CD14-positive monocyte (primary cell): ENCODE measurements around the gene CD14. TPM values are rescaled to one million over a fixed set of nuclear protein-coding genes. Genes with fewer than 3 reads are reported as not detected.

Experiments used
- DNase-seq, 3 donors: peaks; one replicate each; pipeline ENCODE4 v3.0.0-alpha.2; 2011 to 2022
- H2AFZ ChIP-seq: 2 replicates; pipeline ENCODE4 v1.6.0; 2012; ENCODE audit warnings: mild to moderate bottlenecking, low read depth, low read length, inconsistent platforms; ENCODE audit not compliant: insufficient read depth, poor library complexity, severe bottlenecking
- H3K27ac ChIP-seq, 2 donors: 1 replicate in 1 of 2; 2 replicates in 1 of 2; pipeline ENCODE4 v1.5.1; 2012 to 2013; ENCODE audit warnings: low read length in 2 of 2, control low read depth in 1 of 2, inconsistent platforms in 1 of 2, low read depth in 1 of 2, mild to moderate bottlenecking in 1 of 2
- H3K27me3 ChIP-seq, 2 donors: one replicate each; pipeline versions ENCODE4 v1.6.0 to v1.6.1; 2011 to 2013; ENCODE audit warnings: low read length in 2 of 2; ENCODE audit not compliant: control insufficient read depth in 2 of 2, insufficient read depth in 2 of 2
- H3K36me3 ChIP-seq, 2 donors: replicated peaks in 1 of 2; 1 replicate in 1 of 2; 2 replicates in 1 of 2; pipeline versions ENCODE4 v1.5.1 to v1.6.1; 2012 to 2013; ENCODE audit warnings: low read length in 2 of 2, control low read depth in 1 of 2, inconsistent platforms in 1 of 2, mild to moderate bottlenecking in 1 of 2; ENCODE audit not compliant: insufficient read depth in 2 of 2, control insufficient read depth in 1 of 2
- H3K4me1 ChIP-seq, 2 donors: 1 replicate in 1 of 2; 2 replicates in 1 of 2; pipeline versions ENCODE4 v1.5.1 to v1.6.1; 2012 to 2013; ENCODE audit warnings: low read length in 2 of 2, control low read depth in 1 of 2, inconsistent platforms in 1 of 2, mild to moderate bottlenecking in 1 of 2, moderate library complexity in 1 of 2; ENCODE audit not compliant: insufficient read depth in 2 of 2, control insufficient read depth in 1 of 2
- H3K4me2 ChIP-seq: replicated peaks from 2 replicates; pipeline ENCODE3; 2012; ENCODE audit warnings: low read length, moderate library complexity, mild to moderate bottlenecking; ENCODE audit not compliant: poor library complexity, severe bottlenecking; ENCODE audit errors: extremely low read depth
- H3K4me3 ChIP-seq, 3 experiments: fragments of 200-600 bp in 1 of 3; sonication (generic) in 1 of 3; replicated peaks in 1 of 3; 1 replicate in 2 of 3; 2 replicates in 1 of 3; pipeline ENCODE4 v1.5.1; 2011 to 2013; ENCODE audit warnings: low read length in 3 of 3, mild to moderate bottlenecking in 3 of 3, control low read depth in 2 of 3, low read depth in 2 of 3, inconsistent platforms in 1 of 3, moderate library complexity in 1 of 3
- H3K79me2 ChIP-seq: 2 replicates; pipeline ENCODE4 v1.6.0; 2012; ENCODE audit warnings: mild to moderate bottlenecking, control low read depth, inconsistent platforms, low read length, moderate library complexity; ENCODE audit not compliant: insufficient read depth
- H3K9ac ChIP-seq: 2 replicates; pipeline ENCODE4 v1.6.0; 2017; ENCODE audit warnings: low read length, mild to moderate bottlenecking; ENCODE audit not compliant: insufficient read depth, poor library complexity, severe bottlenecking
- H3K9me3 ChIP-seq, 2 donors: replicated peaks in 1 of 2; 1 replicate in 1 of 2; 2 replicates in 1 of 2; pipeline versions ENCODE4 v1.5.1 to v1.6.1; 2012 to 2013; ENCODE audit warnings: low read length in 2 of 2, control low read depth in 1 of 2; ENCODE audit not compliant: control insufficient read depth in 1 of 2, insufficient read depth in 1 of 2
- H4K20me1 ChIP-seq: 2 replicates; pipeline ENCODE4 v1.6.0; 2012; ENCODE audit warnings: mild to moderate bottlenecking, low read length, control low read depth, moderate library complexity; ENCODE audit not compliant: insufficient read depth
- H3K27ac Mint-ChIP-seq, 7 donors: one replicate each; pipeline ENCODE4 v1.8.0; 2020; ENCODE audit warnings: mild to moderate bottlenecking in 7 of 7, mixed read lengths in 7 of 7, moderate library complexity in 6 of 7, inconsistent platforms in 2 of 7
- H3K27me3 Mint-ChIP-seq, 3 donors: one replicate each; pipeline ENCODE4 v1.8.0; 2021 to 2022; ENCODE audit warnings: low read depth in 3 of 3, mild to moderate bottlenecking in 3 of 3, mixed read lengths in 3 of 3, moderate library complexity in 3 of 3, inconsistent platforms in 1 of 3
- H3K36me3 Mint-ChIP-seq, 2 donors: one replicate each; pipeline ENCODE4 v1.8.0; 2020; ENCODE audit warnings: mixed read lengths in 2 of 2, inconsistent platforms in 1 of 2, mild to moderate bottlenecking in 1 of 2
- H3K4me1 Mint-ChIP-seq: one replicate; pipeline ENCODE4 v1.8.0; 2020; ENCODE audit warnings: mild to moderate bottlenecking, mixed read lengths
- H3K4me3 Mint-ChIP-seq, 2 donors: one replicate each; pipeline ENCODE4 v1.8.0; 2020; ENCODE audit warnings: mild to moderate bottlenecking in 2 of 2, mixed read lengths in 2 of 2, moderate library complexity in 1 of 2
- H3K9me3 Mint-ChIP-seq, 7 donors: one replicate each; pipeline ENCODE4 v1.8.0; 2020 to 2022; ENCODE audit warnings: mixed read lengths in 7 of 7, mild to moderate bottlenecking in 6 of 7, moderate library complexity in 6 of 7, inconsistent platforms in 2 of 7
- WGBS: methylation state at CpG from one replicate; pipeline ENCODE4 v1.1.5; 2013; ENCODE audit warnings: missing lambda C conversion rate; ENCODE audit not compliant: insufficient coverage; 5-methylcytosine and 5-hydroxymethylcytosine counted together
- intact Hi-C, 2 donors: fragments of 100-400 bp; cut with micrococcal nuclease; formaldehyde crosslinking; loops; one replicate each; pipeline versions ENCODE4 v1.15.0 to v1.15.1; 2023
- polyA plus RNA-seq, 3 donors: library from polyadenylated mRNA; depleted of rRNA in 1 of 3; unstranded in 2 of 3; stranded (reverse) in 1 of 3; fragments of 300-500 nt in 2 of 3; fragments of >200 nt in 1 of 3; fragmentation: Illumina TruSeq in 2 of 3; gene quantifications; 1 replicate in 2 of 3; 2 replicates in 1 of 3; pipeline ENCODE4 v1.2.3, GENCODE V29; 2012 to 2021
- TF ChIP-seq, protein P1 (sequence below): fragments of 200-600 bp; IDR thresholded peaks from one replicate; pipeline ENCODE4 v1.8.0; 2022; ENCODE audit warnings: antibody characterized with exemption, mild to moderate bottlenecking

CD14 gene
- polyA plus RNA-seq, 3 donors, result 1,687 to 3,095 (median 2,434) TPM

DNA sequence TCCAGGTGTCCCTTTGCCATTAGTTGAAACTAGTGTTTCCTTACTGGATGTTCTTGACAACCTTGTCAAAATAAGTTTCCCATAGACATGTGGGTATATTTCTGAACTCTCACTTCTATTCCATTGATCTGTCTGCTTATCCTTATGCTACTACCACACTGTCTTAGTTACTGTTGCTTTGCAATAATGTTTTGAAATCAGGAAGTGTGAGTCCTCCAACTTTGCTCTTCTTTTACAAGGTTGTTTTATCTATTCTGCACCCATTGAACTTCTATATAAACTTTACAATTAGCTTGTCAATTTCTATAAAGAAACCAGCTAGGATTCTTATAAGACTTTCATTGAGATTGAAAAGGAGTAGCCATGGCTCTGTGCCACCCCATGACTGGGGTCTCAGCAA is 24.3 kb downstream of the CD14 start:
- peak overlapping the region; percentile 90 to 100 (median 98) for H3K27ac Mint-ChIP-seq
- Histone ChIP-seq H3K27me3 (no peaks in the 10 kb centered on the region), H3K27ac (peak overlapping the region; percentile 94 to 96), H3K9me3 (no peaks in the 10 kb centered on the region), H2AFZ (no peak overlapping the region), H3K4me2 (peak overlapping the region; percentile 73), H3K4me1 (peaks cover 86 to 98% of the 10 kb centered on the region in 2 donors), H4K20me1 (no peaks in the 10 kb centered on the region), H3K4me3 (peak overlapping the region; percentile 8 to 65 (median 12)), H3K36me3 (no peaks in the 10 kb centered on the region), H3K79me2 (peaks cover 30% of the 10 kb centered on the region), H3K9ac (peak overlapping the region; percentile 61)
- H3K36me3 Mint-ChIP-seq, result peaks cover 0 to 5% of the 10 kb centered on the region in 2 donors
- no peaks in the 10 kb centered on the region for H3K27me3 Mint-ChIP-seq
- peak overlapping the region in 1 of 2 donors; percentile 51 for H3K4me3 Mint-ChIP-seq
- peaks cover 0 to 2% (median 0%) of the 10 kb centered on the region in 7 donors for H3K9me3 Mint-ChIP-seq
- TF ChIP-seq, protein P1, sequence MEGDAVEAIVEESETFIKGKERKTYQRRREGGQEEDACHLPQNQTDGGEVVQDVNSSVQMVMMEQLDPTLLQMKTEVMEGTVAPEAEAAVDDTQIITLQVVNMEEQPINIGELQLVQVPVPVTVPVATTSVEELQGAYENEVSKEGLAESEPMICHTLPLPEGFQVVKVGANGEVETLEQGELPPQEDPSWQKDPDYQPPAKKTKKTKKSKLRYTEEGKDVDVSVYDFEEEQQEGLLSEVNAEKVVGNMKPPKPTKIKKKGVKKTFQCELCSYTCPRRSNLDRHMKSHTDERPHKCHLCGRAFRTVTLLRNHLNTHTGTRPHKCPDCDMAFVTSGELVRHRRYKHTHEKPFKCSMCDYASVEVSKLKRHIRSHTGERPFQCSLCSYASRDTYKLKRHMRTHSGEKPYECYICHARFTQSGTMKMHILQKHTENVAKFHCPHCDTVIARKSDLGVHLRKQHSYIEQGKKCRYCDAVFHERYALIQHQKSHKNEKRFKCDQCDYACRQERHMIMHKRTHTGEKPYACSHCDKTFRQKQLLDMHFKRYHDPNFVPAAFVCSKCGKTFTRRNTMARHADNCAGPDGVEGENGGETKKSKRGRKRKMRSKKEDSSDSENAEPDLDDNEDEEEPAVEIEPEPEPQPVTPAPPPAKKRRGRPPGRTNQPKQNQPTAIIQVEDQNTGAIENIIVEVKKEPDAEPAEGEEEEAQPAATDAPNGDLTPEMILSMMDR, result no peak
- intact Hi-C loops, result loop anchor here in 1 of 2 donors (2.0 kb wide), 1 partner anchor 14 kb away; no protein-coding TSS in a partner anchor
- DNase-seq, result peak in 2 of 3 donors; percentile 60 to 78
- peaks cover 86% of the 10 kb centered on the region for H3K4me1 Mint-ChIP-seq

DNA sequence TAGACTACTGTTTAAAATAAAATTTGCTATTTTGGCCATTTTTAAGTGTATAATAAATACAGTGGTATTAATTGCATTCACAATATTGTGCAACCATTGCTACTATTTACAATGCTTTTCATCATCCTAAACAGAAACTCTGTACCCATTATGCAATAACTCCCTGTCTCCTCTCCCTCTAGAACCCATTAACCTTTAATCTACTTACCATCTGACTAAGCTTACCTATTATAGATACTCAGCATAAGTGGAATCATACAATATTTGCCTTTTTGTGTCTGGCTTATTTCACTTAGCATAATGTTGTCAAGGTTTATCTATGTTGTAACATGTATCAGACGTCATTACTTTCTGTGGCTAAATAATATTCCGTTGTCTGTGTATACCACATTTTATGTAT is 25.9 kb downstream of the CD14 start:
- H3K4me1 Mint-ChIP-seq, result peaks cover 85% of the 10 kb centered on the region
- intact Hi-C loops, result no loop called here
- peaks cover 1 to 4% of the 10 kb centered on the region in 2 donors for H3K36me3 Mint-ChIP-seq
- Histone ChIP-seq H3K4me1 (peaks cover 88 to 99% of the 10 kb centered on the region in 2 donors), H3K9me3 (no peaks in the 10 kb centered on the region), H3K79me2 (peaks cover 30% of the 10 kb centered on the region), H3K4me3 (no peak overlapping the region), H3K36me3 (no peaks in the 10 kb centered on the region), H3K27ac (peak overlapping the region in 1 of 2 donors; percentile 94), H3K4me2 (peak overlapping the region; percentile 30), H3K27me3 (no peaks in the 10 kb centered on the region), H3K9ac (no peak overlapping the region), H4K20me1 (no peaks in the 10 kb centered on the region), H2AFZ (no peak overlapping the region)
- peaks cover 0 to 4% (median 0%) of the 10 kb centered on the region in 7 donors for H3K9me3 Mint-ChIP-seq
- peak; percentile 51 to 90 (median 74) for DNase-seq
- H3K4me3 Mint-ChIP-seq, result no peak overlapping the region
- TF ChIP-seq, protein P1, result no peak
- peaks cover 0 to 5% (median 0%) of the 10 kb centered on the region in 3 donors for H3K27me3 Mint-ChIP-seq
- WGBS, result no CpG with 5 or more reads among the region's 2 CpGs
- peak overlapping the region; percentile 92 to 100 (median 98) for H3K27ac Mint-ChIP-seq
